NCI-H345 (cell line): ENCODE measurements around the gene SPANXB1.
"Not testable (repeated sequence)": the region's sequence is repeated elsewhere in the genome, so short reads cannot be mapped to it uniquely, and the experiment has no call there.

Experiments
- DNase-seq: peaks from one replicate; lab custom pipeline; 2025; lab: John Stamatoyannopoulos, UW

SPANXB1 gene, protein sequence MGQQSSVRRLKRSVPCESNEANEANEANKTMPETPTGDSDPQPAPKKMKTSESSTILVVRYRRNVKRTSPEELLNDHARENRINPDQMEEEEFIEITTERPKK

DNA sequence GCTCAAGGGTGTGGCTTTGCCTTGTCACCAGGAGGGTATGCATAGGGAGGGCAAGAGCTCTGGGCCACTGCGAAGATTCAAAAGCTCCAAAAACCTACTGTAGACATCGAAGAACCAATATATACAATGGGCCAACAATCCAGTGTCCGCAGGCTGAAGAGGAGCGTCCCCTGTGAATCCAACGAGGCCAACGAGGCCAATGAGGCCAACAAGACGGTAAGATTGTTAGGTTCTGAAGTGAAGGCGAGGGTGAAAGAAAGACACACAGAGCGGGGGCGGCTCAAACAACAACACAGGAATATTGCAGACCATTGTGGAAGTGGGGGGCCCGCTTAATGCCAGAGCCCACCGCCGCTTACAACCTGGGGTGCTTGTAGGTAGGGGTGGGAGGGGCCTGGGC is at the start of gene SPANXB1:
TSS of gene SPANXB1 (plus strand) at position 27 of the 400 bp plus-strand sequence. CDS start at position 127, 100 bp downstream.
- DNase-seq, result not testable (repeated sequence)

DNA sequence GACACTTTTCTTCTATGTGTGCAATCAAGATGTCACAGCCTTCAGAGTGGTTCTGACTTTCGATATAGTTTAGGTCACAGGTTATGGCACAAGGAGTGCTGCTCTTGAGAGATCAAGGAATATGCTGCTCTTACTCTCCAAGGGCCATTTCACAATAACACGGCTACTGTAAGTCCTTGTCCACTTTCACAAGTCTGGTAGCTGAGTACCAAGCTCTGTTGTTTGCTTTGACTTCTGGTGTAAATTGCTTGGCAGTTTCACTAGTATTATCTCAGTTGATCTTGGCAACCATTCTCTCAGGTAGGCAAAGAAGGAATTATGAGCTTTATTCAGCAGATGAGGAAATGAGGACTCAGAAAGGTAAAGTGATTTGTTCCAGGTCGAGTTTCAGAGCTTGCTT is 35.4 kb upstream of the SPANXB1 start:
- no peak for DNase-seq

DNA sequence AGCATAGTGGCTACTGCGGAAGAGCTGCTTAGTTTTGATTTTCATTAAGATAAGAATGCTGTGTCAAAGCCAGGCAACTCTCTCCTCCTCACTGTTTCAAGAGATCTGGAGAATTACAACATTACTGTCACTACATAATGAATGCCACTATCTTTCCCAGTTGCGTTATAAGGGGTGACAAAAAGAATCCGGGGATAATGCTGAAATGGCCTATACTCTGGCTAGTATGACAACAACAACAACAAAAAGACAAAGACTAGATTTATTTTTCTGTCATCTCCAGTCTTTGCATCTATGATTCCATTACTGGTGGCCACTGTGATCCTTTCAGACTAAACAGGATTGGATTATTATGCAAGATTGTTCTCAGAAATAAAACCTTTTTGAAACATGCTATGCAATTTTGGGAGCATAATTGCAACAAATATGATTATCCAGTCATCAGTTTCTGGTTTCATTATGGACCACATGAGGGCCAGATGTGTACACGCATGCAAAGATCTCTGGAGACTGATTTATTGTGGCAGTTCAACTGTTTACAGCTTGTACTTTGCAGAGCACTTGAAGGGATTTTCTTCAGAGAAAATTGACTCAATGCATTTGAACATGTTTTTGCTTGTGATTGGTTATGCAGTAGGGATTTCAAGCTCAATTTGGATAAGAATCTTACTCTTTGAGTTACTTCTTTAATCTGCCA is 31.1 kb upstream of the SPANXB1 start:
- DNase-seq, result no peak

DNA sequence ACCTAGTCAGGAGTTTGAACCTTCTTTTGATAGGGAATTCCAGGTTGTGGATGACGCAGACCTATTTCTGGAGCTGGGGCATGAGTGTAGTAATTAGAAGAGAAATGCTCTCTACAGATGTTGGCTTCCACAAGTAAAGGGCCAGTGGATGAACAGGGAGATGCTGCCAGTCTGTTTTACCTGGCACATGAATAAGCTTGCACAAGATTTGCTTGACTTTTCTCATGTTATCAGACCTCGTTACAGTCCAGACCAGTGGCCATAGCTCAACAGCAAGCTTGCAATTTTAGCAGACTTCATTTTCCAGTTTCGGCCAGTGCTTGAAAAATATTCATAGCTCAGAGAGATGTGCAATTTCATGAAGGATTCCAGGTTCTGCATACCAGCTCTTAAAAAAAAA is 26.9 kb upstream of the SPANXB1 start:
- no peak for DNase-seq

DNA sequence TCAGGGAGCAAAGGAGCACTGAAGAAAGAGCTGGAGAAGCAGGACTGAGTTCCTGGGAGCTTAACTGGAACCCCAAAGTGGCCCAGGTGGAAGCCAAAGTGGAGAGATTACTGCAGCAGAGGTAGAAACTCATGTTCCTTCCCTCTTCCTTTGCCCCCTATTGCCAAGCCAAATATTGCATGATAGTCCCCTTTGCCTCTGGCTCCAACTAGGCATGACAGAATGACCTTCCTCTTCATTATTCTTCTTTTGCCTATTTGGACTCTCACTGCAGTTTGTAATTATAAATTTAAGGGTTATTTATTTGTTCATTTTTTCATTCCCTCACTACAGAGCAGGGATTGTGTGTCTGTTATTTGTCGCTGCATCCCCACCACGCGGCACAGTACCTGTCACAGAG is 22.1 kb upstream of the SPANXB1 start:
- DNase-seq, result no peak

DNA sequence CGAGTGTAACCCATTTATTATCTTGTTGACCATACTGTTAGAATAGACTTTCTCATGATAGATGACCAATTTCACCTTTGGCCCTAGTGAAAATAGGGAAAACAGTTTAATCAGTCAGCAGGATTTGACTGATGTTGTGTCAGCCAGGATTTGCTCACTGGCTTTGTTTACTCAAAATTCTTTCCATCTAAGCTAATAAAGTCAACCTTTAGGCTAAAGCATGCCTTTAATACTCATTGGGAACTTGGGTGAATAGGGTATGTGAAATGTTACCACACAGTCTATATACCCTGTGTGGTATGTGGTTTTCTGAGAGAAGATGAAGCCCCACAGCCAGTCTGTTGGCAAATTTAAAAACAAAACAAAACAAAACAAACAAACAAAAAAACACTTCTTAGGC is 18.7 kb upstream of the SPANXB1 start:
- DNase-seq, result no peak

DNA sequence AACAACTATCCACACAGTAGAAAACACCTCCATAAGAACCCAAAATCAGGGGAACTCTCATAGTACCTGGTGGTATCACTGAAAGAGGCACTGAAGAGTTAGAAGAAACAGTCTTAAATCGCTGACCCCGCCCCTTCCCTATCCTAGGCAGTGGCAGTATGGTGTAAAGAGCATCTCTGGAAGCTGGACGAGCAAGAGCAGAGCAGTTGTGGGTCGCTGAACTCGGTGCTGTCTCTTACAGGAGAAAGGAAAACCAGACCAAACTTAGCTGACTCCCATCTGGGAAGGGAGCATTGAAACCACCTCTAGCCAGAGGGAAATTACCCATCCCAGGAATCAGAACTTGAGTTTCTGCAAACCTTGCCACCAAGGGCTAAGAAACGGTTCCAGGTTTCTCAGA is 2.8 kb downstream of the SPANXB1 start:
- DNase-seq, result not testable (repeated sequence)

DNA sequence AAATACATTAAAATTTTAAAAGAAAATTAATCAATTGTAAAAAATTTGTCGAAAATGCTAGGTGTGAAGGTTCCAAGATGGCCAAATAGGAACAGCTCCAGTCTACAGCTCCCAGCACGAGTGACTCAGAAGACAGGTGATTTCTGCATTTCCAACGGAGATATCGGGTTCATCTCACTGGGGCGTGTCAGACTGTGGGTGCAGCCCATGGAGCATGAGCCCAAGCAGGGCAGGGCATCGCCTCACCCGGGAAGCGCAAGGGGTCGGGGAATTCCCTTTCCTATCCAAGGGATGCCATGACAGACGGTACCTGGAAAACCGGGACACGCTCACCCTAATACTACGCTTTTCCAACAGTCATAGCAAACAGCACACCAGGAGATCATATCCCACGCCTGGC is 41.9 kb downstream of the SPANXB1 start:
- not testable (repeated sequence) for DNase-seq

DNA sequence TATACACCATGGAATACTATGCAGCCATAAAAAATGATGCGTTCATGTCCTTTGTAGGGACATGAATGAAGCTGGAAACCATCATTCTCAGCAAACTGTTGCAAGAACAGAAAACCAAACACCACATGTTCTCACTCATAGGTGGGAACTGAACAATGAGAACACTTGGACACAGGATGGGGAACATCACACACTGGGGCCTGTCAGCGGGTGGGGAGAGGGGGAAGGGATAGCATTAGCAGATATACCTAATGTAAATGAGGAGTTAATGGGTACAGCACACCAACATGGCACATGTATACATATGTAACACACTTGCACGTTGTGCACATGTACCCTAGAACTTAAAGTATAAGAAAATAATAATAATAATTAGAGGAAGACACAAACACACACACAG is 47.5 kb downstream of the SPANXB1 start:
- DNase-seq, result not testable (repeated sequence)

DNA sequence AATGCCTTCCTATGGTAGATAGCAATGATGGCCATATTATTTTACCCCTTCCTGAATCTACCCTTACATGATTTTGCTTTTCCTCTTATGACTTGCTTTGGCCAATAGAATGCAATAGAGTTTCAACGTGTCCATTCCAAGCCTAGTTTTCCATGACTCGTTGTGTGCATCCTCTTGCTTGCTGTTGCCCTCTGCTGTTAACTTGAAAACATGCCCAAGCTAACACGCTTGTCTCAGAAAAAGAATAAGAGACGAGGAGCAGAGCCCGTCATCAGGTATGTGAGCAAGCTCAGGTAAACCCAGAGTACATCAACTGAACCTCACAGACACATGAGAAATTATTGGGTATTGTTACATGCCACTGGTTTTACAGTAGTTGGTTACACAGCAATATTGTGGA is 49.7 kb downstream of the SPANXB1 start:
- not testable (repeated sequence) for DNase-seq
